Hair follicular keratinocyte (primary cell): ENCODE measurements around the gene PTMA. TPM values are rescaled to one million over a fixed set of nuclear protein-coding genes. Genes with fewer than 3 reads are reported as not detected.

Experiments
- total RNA-seq: library from RNA; depleted of rRNA; stranded (reverse); fragments of >200 nt; gene quantifications from 2 replicates; pipeline ENCODE4 v1.2.3, GENCODE V29; 2015

PTMA gene
- 789 and 1,409 TPM in 2 replicates for total RNA-seq

GRCh38 chr2:231707927-231708772, at the start of gene PTMA:
Gene PTMA (plus strand): TSS chr2:231708525. CDS start chr2:231708707, 182 bp downstream.

Other genes with a start within 250 kb of the PTMA start
- 90.9 and 194 TPM in 2 replicates for gene NCL, start 244.0 kb upstream of the PTMA start, total RNA-seq
- not detected in 2 replicates for gene NMUR1, start 178.1 kb upstream of the PTMA start, total RNA-seq
- not detected in 2 replicates for gene TEX44, start 115.7 kb upstream of the PTMA start, total RNA-seq
- 27.3 and 28.2 TPM in 2 replicates for gene PDE6D, start 72.8 kb downstream of the PTMA start, total RNA-seq
- 29.1 and 32.8 TPM in 2 replicates for gene COPS7B, start 77.9 kb downstream of the PTMA start, total RNA-seq
- gene NPPC, start 217.9 kb downstream of the PTMA start, total RNA-seq = not detected in 2 replicates